ENCODE data around the gene THEMIS2. TPM values are rescaled to one million over a fixed set of nuclear protein-coding genes. Genes with fewer than 3 reads are reported as not detected.

THEMIS2 gene
- total and polyA plus RNA-seq, 10 of the 15 experiments (the other 5 are each of a cell fraction or from before 2014, with no cell fraction given), result 9.1 to 114 (median 38.3) TPM

DNA sequence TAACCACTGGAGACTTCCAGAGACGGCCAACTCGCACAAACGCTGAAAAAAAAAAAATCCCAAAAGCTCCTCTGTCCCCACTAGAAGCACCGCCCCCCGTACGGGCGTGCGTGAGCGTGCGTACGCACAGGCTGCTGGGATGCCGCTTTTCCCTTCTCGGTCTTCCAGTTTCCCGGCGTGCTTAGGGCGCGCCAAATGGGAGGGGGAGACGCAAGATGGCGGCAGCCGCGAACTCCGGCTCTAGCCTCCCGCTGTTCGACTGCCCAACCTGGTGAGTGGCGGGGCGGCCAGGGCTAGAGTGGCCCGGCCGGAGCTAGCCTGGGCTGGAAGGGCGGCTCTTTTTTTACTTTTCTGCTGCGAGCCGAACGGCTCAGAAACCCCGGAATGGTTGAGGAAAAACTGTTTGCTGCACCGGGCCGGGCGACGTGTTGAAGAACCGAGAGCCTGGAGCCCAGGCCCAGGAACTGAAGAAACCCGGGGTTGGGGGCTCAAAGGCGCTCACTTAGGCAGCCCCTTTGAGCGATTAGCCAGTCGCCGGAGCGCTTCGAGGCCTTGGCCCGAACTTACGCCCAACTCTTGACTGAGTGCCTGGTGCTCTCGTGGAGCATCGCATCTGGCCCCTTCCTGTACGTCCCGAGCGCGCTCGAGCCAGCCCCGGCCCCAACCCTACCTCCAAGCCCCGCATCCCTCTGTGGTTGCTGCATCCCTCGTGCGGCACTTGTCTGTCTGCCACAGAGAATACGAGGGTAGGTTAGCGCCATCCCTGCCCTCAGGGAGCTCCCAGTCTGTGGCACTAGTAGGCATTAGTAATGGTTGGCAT, 41.5 kb upstream of the THEMIS2 start, which contains the start of gene PPP1R8 (continued):
- peak; percentile 94 for TF ChIP-seq PML (IDR thresholded peaks at IDR 0.05; ENCODE audit: low read length)
- TF ChIP-seq CBX5 (IDR thresholded peaks at IDR 0.05; ENCODE audit: low read depth), result no peak
- TF ChIP-seq POLR2AphosphoS5 (IDR thresholded peaks at IDR 0.05; ENCODE audit: low read length), result peak; percentile 94
- no peak for TF ChIP-seq ESRRA (IDR thresholded peaks at IDR 0.05; ENCODE audit: low read length)
- peak; percentile 13; the same call in 1 of the 2 replicates for TF ChIP-seq BACH1 (IDR thresholded peaks at IDR 0.05; ENCODE audit: borderline replicate concordance)
- TF ChIP-seq, protein P1, sequence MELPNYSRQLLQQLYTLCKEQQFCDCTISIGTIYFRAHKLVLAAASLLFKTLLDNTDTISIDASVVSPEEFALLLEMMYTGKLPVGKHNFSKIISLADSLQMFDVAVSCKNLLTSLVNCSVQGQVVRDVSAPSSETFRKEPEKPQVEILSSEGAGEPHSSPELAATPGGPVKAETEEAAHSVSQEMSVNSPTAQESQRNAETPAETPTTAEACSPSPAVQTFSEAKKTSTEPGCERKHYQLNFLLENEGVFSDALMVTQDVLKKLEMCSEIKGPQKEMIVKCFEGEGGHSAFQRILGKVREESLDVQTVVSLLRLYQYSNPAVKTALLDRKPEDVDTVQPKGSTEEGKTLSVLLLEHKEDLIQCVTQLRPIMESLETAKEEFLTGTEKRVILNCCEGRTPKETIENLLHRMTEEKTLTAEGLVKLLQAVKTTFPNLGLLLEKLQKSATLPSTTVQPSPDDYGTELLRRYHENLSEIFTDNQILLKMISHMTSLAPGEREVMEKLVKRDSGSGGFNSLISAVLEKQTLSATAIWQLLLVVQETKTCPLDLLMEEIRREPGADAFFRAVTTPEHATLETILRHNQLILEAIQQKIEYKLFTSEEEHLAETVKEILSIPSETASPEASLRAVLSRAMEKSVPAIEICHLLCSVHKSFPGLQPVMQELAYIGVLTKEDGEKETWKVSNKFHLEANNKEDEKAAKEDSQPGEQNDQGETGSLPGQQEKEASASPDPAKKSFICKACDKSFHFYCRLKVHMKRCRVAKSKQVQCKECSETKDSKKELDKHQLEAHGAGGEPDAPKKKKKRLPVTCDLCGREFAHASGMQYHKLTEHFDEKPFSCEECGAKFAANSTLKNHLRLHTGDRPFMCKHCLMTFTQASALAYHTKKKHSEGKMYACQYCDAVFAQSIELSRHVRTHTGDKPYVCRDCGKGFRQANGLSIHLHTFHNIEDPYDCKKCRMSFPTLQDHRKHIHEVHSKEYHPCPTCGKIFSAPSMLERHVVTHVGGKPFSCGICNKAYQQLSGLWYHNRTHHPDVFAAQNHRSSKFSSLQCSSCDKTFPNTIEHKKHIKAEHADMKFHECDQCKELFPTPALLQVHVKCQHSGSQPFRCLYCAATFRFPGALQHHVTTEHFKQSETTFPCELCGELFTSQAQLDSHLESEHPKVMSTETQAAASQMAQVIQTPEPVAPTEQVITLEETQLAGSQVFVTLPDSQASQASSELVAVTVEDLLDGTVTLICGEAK (IDR thresholded peaks at IDR 0.05; ENCODE audit: borderline replicate concordance), result no peak
- no peak for TF ChIP-seq JUND (IDR thresholded peaks at IDR 0.05; ENCODE audit: low read depth, low read length)
- 0 out of 4 replicates have a peak, but pooled peaks of 1 of the 2 experiments have one; percentile 8 for TF ChIP-seq EP300 (IDR thresholded peaks at IDR 0.05; ENCODE audit: borderline replicate concordance in 1 of 2, control insufficient read depth in 1 of 2, low read depth in 2 of 2, low read length in 2 of 2)

All from GM12878 (cell line).